Vagina (tissue), 2 donors: ENCODE data around the gene BAZ1B.

Experiments
- POLR2A ChIP-seq, 2 donors: fragments of 450-650 bp; IDR thresholded peaks; one replicate each; pipeline ENCODE4 v1.6.1; 2017; ENCODE audit warnings: antibody characterized with exemption in 2 of 2, mild to moderate bottlenecking in 2 of 2, moderate library complexity in 2 of 2
- TF ChIP-seq, protein P1 (sequence below), 3 experiments: fragments of 450-650 bp in 2 of 3; fragments of 200-600 bp in 1 of 3; sonication (generic) in 1 of 3; IDR thresholded peaks; one replicate each; pipeline ENCODE4 v1.5.1; 2017 to 2019; ENCODE audit warnings: antibody characterized with exemption in 3 of 3, mild to moderate bottlenecking in 2 of 3, moderate library complexity in 2 of 3

DNA sequence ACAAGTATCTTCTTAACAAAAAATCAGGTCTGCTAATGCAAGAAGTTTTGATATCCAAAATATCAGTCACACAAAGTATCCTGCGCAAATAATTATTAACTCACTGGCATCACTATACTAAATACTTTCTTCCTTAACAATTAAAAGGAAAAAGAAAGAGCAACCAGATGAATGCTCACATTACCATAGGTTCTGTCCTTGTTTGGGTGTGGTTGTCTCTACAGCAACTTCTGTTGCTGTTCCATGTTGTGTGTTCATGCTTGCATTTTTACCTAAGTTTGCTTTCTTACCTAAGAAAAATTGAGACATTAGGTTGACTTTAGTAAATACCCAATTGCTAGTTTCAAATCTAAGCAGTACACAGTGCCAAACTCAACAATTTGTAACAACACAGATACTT lies 56.0 kb downstream of the BAZ1B start:
- TF ChIP-seq, protein P1, sequence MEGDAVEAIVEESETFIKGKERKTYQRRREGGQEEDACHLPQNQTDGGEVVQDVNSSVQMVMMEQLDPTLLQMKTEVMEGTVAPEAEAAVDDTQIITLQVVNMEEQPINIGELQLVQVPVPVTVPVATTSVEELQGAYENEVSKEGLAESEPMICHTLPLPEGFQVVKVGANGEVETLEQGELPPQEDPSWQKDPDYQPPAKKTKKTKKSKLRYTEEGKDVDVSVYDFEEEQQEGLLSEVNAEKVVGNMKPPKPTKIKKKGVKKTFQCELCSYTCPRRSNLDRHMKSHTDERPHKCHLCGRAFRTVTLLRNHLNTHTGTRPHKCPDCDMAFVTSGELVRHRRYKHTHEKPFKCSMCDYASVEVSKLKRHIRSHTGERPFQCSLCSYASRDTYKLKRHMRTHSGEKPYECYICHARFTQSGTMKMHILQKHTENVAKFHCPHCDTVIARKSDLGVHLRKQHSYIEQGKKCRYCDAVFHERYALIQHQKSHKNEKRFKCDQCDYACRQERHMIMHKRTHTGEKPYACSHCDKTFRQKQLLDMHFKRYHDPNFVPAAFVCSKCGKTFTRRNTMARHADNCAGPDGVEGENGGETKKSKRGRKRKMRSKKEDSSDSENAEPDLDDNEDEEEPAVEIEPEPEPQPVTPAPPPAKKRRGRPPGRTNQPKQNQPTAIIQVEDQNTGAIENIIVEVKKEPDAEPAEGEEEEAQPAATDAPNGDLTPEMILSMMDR (IDR thresholded peaks at IDR 0.05): no peak
- TF ChIP-seq POLR2A (IDR thresholded peaks at IDR 0.05): no peak
